A549 (cell line): ENCODE measurements around the gene HSD17B10. TPM values are rescaled to one million over a fixed set of nuclear protein-coding genes. Genes with fewer than 3 reads are reported as not detected.

Experiments
- ATAC-seq, 2 experiments: fragments of 200-7000 bp in 1 of 2; fragments of >200 bp in 1 of 2; cut with Nextera tagmentation in 1 of 2; cut with Tn5 transposase in 1 of 2; 3 replicates each; pipeline versions ENCODE4 v1.8.0 to v1.9.1; 2018 to 2020; ENCODE audit warnings: mild to moderate bottlenecking in 1 of 2, moderate library complexity in 1 of 2
- CTCF ChIA-PET: fragments of 300-600 bp; sonication (Branson Sonifier 250); formaldehyde crosslinking; extraction: SDS; loops from one replicate; lab custom pipeline; 2021; ENCODE audit warnings: antibody characterized with exemption, inconsistent platforms; lab: Yijun Ruan, JAX
- POLR2A ChIA-PET: fragments of 350-600 bp; formaldehyde crosslinking; extraction: SDS; loops from one replicate; lab custom pipeline; 2021; ENCODE audit warnings: antibody characterized with exemption, inconsistent platforms; lab: Yijun Ruan, JAX
- DNase-seq, 2 experiments: peaks; one replicate each; pipeline versions ENCODE4 v3.0.0 to v3.0.0-alpha.2; 2011 to 2016; ENCODE audit warnings: low read depth in 1 of 2, low spot score in 1 of 2
- FAIRE-seq: peaks from 2 replicates; lab custom pipeline; 2011; peaks lifted over from hg19 to GRCh38; lab: Jason Lieb, UNC
- H3K27ac ChIP-seq, 2 experiments: fragments of >200 bp; sonication (Bioruptor Twin); formaldehyde crosslinking; 3 replicates each; pipeline ENCODE4 v1.5.1; 2016 to 2017
- H3K4me1 ChIP-seq: fragments of >200 bp; sonication (Bioruptor Twin); formaldehyde crosslinking; 3 replicates; pipeline ENCODE4 v1.6.1; 2016
- H3K4me2 ChIP-seq: fragments of >200 bp; sonication (Bioruptor Twin); formaldehyde crosslinking; 3 replicates; pipeline ENCODE4 v1.6.1; 2016
- H3K4me3 ChIP-seq: fragments of >200 bp; sonication (Bioruptor Twin); formaldehyde crosslinking; 3 replicates; pipeline ENCODE4 v1.5.1; 2016
- H3K9me3 ChIP-seq: fragments of >200 bp; sonication (Bioruptor Twin); formaldehyde crosslinking; 3 replicates; pipeline ENCODE4 v1.6.1; 2016
- CEBPB ChIP-seq, 2 experiments: fragments of >200 bp in 1 of 2; sonication (Bioruptor Twin) in 1 of 2; formaldehyde crosslinking in 1 of 2; IDR thresholded peaks; 2 replicates each; pipeline ENCODE4 v1.6.1; 2012 to 2016
- CHD2 ChIP-seq: fragments of 150-350 bp; IDR thresholded peaks from 2 replicates; pipeline ENCODE4 v1.6.1; 2014; ENCODE audit warnings: low read length; ENCODE audit not compliant: partially characterized antibody
- CHD4 ChIP-seq: fragments of 200-600 bp; sonication (generic); IDR thresholded peaks from 2 replicates; pipeline ENCODE4 v1.6.1; 2016; ENCODE audit warnings: antibody characterized with exemption, mild to moderate bottlenecking, borderline replicate concordance
- CTCF ChIP-seq: fragments of >200 bp; sonication (Bioruptor Twin); formaldehyde crosslinking; IDR thresholded peaks from 3 replicates; pipeline ENCODE4 v1.5.1; 2016
- FOSB ChIP-seq: fragments of 250-450 bp; sonication (Bioruptor Pico); IDR thresholded peaks from 2 replicates; pipeline ENCODE4 v1.5.0; 2020; ENCODE audit warnings: mild to moderate bottlenecking, moderate library complexity
- GATA3 ChIP-seq: IDR thresholded peaks from 2 replicates; pipeline ENCODE4 v1.6.1; 2012; ENCODE audit warnings: borderline replicate concordance
- HOXB13 ChIP-seq: fragments of 250-450 bp; sonication (Bioruptor Pico); IDR thresholded peaks from 2 replicates; pipeline ENCODE4 v1.5.0; 2020; ENCODE audit warnings: low read depth, mild to moderate bottlenecking, moderate library complexity
- JUN ChIP-seq, 2 experiments: fragments of >200 bp; sonication (Bioruptor Twin); formaldehyde crosslinking; IDR thresholded peaks; 2 replicates in 1 of 2; 3 replicates in 1 of 2; pipeline ENCODE4 v1.6.1; 2016 to 2017
- KDM1A ChIP-seq: fragments of 200-600 bp; sonication (generic); IDR thresholded peaks from 2 replicates; pipeline ENCODE4 v1.6.1; 2016; ENCODE audit warnings: low read depth, mild to moderate bottlenecking
- NFE2L2 ChIP-seq: fragments of 150-350 bp; conservative IDR thresholded peaks from 2 replicates; pipeline ENCODE4 v1.6.1; 2014; ENCODE audit warnings: low read length
- POLR2A ChIP-seq: IDR thresholded peaks from 2 replicates; pipeline ENCODE4 v1.6.1; 2012; ENCODE audit warnings: mild to moderate bottlenecking, low read length
- POLR2AphosphoS2 ChIP-seq: conservative IDR thresholded peaks from 2 replicates; pipeline ENCODE4 v1.6.1; 2012; ENCODE audit warnings: low read length, improper control_type of control experiment, inconsistent platforms
- RAD21 ChIP-seq, 2 experiments: fragments of >200 bp in 1 of 2; sonication (Bioruptor Twin) in 1 of 2; formaldehyde crosslinking in 1 of 2; IDR thresholded peaks in 1 of 2; conservative IDR thresholded peaks in 1 of 2; 2 replicates in 1 of 2; 3 replicates in 1 of 2; pipeline ENCODE4 v1.6.1; 2012 to 2018; ENCODE audit warnings: inconsistent platforms in 1 of 2
- RARB ChIP-seq: fragments of 250-450 bp; sonication (Bioruptor Pico); IDR thresholded peaks from 2 replicates; pipeline ENCODE4 v1.8.0; 2021; ENCODE audit warnings: mild to moderate bottlenecking, moderate library complexity
- SMC3 ChIP-seq: fragments of >200 bp; sonication (Bioruptor Twin); formaldehyde crosslinking; IDR thresholded peaks from 3 replicates; pipeline ENCODE4 v1.6.1; 2018; ENCODE audit warnings: inconsistent platforms
- TFCP2L1 ChIP-seq: fragments of 250-450 bp; sonication (Bioruptor Pico); IDR thresholded peaks from 2 replicates; pipeline ENCODE4 v1.5.0; 2021; ENCODE audit warnings: mild to moderate bottlenecking
- WGBS: methylation state at CpG from one replicate; pipeline ENCODE4 v1.1.6; 2017; ENCODE audit errors: missing lambda C conversion rate; 5-methylcytosine and 5-hydroxymethylcytosine counted together
- polyA plus RNA-seq, 4 experiments: library from polyadenylated mRNA; depleted of rRNA in 3 of 4; stranded (reverse); fragments of >200 nt; fragmentation: RNase III in 1 of 4; extraction: RNeasy Plus Mini Kit Qiagen cat#74134 plus additional on column Dnase treatment in 1 of 4; gene quantifications; 2 replicates in 3 of 4; 3 replicates in 1 of 4; pipeline ENCODE4 v1.2.3, GENCODE V29; 2011 to 2017
- TF ChIP-seq, protein P1 (sequence below): IDR thresholded peaks from 2 replicates; pipeline ENCODE4 v1.6.1; 2012
- TF ChIP-seq, protein P2 (sequence below): fragments of 200-600 bp; sonication (generic); IDR thresholded peaks from 2 replicates; pipeline ENCODE4 v1.6.1; 2016; ENCODE audit warnings: antibody characterized with exemption, mild to moderate bottlenecking, moderate library complexity

Gene HSD17B10
- polyA plus RNA-seq, 2 of the 4 experiments (the other 2 are of a cell fraction), result 139 to 147 TPM

GRCh38 chrX:53481816-53482465, 47.8 kb upstream of the HSD17B10 start:
- CTCF ChIA-PET, result interaction anchor here (0.6 to 9.5 kb wide), 42 partner anchors 9 to 265 kb away, joined by 3 to 142 read pairs (median 5); no protein-coding TSS in a partner anchor
- Histone ChIP-seq H3K4me2 (peak overlapping the region; percentile 66), H3K27ac (no peak overlapping the region)
- 45% methylated on average over 2 of the region's 2 CpGs for WGBS
- ATAC-seq (peak; percentile 92 to 93), DNase-seq (peak; percentile 73 to 78)
- TF ChIP-seq RAD21 (conservative IDR thresholded peaks at IDR 0.05 in 1 of 2, IDR thresholded peaks at IDR 0.05 in 1 of 2) (peak; percentile 66 to 75), CTCF (peak; percentile 65), SMC3 (peak; percentile 65)
- TF ChIP-seq, protein P1, sequence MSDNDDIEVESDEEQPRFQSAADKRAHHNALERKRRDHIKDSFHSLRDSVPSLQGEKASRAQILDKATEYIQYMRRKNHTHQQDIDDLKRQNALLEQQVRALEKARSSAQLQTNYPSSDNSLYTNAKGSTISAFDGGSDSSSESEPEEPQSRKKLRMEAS, result no peak; the same call in 1 of the 2 replicates
- TF ChIP-seq, all 56 proteins: peak for 3
- POLR2A ChIA-PET, result no interaction called here
- peak; percentile 79 for FAIRE-seq
- Histone ChIP-seq H3K4me3 (no peak overlapping the region), H3K4me1 (peaks cover 10% of the 10 kb centered on the region), H3K9me3 (no peaks in the 10 kb centered on the region)

GRCh38 chrX:53481093-53481492, 46.9 kb upstream of the HSD17B10 start:
- Histone ChIP-seq H3K27ac (no peak overlapping the region), H3K4me1 (peaks cover 10% of the 10 kb centered on the region), H3K4me2 (peak overlapping the region; percentile 66), H3K9me3 (no peaks in the 10 kb centered on the region), H3K4me3 (no peak overlapping the region)
- 9% methylated on average over 5 of the region's 5 CpGs for WGBS
- FAIRE-seq (no peak), ATAC-seq (peak; percentile 69 to 93; a peak in 5 of 6 replicates), DNase-seq (peak; percentile 17 to 32)
- peak; percentile 45 for TF ChIP-seq CTCF
- TF ChIP-seq, protein P2, sequence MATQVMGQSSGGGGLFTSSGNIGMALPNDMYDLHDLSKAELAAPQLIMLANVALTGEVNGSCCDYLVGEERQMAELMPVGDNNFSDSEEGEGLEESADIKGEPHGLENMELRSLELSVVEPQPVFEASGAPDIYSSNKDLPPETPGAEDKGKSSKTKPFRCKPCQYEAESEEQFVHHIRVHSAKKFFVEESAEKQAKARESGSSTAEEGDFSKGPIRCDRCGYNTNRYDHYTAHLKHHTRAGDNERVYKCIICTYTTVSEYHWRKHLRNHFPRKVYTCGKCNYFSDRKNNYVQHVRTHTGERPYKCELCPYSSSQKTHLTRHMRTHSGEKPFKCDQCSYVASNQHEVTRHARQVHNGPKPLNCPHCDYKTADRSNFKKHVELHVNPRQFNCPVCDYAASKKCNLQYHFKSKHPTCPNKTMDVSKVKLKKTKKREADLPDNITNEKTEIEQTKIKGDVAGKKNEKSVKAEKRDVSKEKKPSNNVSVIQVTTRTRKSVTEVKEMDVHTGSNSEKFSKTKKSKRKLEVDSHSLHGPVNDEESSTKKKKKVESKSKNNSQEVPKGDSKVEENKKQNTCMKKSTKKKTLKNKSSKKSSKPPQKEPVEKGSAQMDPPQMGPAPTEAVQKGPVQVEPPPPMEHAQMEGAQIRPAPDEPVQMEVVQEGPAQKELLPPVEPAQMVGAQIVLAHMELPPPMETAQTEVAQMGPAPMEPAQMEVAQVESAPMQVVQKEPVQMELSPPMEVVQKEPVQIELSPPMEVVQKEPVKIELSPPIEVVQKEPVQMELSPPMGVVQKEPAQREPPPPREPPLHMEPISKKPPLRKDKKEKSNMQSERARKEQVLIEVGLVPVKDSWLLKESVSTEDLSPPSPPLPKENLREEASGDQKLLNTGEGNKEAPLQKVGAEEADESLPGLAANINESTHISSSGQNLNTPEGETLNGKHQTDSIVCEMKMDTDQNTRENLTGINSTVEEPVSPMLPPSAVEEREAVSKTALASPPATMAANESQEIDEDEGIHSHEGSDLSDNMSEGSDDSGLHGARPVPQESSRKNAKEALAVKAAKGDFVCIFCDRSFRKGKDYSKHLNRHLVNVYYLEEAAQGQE, result no peak
- no peak for TF ChIP-seq CHD2
- peak; percentile 17 to 42; a peak in 3 of 5 replicates for TF ChIP-seq RAD21 (conservative IDR thresholded peaks at IDR 0.05 in 1 of 2, IDR thresholded peaks at IDR 0.05 in 1 of 2)
- ChIA-PET POLR2A (no interaction called here), CTCF (interaction anchor here (0.6 to 9.5 kb wide), 25 partner anchors 9 to 264 kb away, joined by 3 to 142 read pairs (median 6); no protein-coding TSS in a partner anchor)

- ChIA-PET CTCF (interaction anchor here (0.7 to 9.5 kb wide), 6 partner anchors 15 to 166 kb away, joined by 3 to 142 read pairs (median 24); no protein-coding TSS in a partner anchor), POLR2A (no interaction called here)
- H3K27ac ChIP-seq, result no peak overlapping the region
- peaks cover 10% of the 10 kb centered on the region for H3K4me1 ChIP-seq
- ATAC-seq, result no peak
- peak in 1 of 2 experiments; percentile 21 for DNase-seq
- TF ChIP-seq JUN (IDR thresholded peaks at IDR 0.05) (no peak), TFCP2L1 (CRISPR knock-in tag) (no peak), KDM1A (no peak), POLR2AphosphoS2 (no peak), RARB (CRISPR knock-in tag) (no peak), GATA3 (no peak), CHD2 (no peak), HOXB13 (CRISPR knock-in tag) (no peak), CHD4 (no peak), NFE2L2 (no peak), CEBPB (IDR thresholded peaks at IDR 0.05) (no peak), POLR2A (no peak), FOSB (no peak)
- TF ChIP-seq, protein P2, result no peak
- H3K4me3 ChIP-seq, result no peak overlapping the region
- no peak for FAIRE-seq
- 69% methylated on average over 5 of the region's 5 CpGs for WGBS
- no peak overlapping the region for H3K4me2 ChIP-seq
- no peaks in the 10 kb centered on the region for H3K9me3 ChIP-seq
Observed at GRCh38 chrX:53479301-53479700, 45.1 kb upstream of the HSD17B10 start.
